ENCODE data around the gene QRFP.

GRCh38 chr9:130930804-130931349 lies 34.3 kb upstream of the QRFP start:
- TF ChIP-seq CTCF (IDR thresholded peaks at IDR 0.05) (no peak), POLR2A (IDR thresholded peaks at IDR 0.05) (no peak)
